DMS 273 (cell line): ENCODE results near the gene GLTP.
"Not testable (repeated sequence)": the region's sequence is repeated elsewhere in the genome, so short reads cannot be mapped to it uniquely, and the experiment has no call there.

Source experiments
- DNase-seq: peaks from one replicate; lab custom pipeline; 2025; ENCODE audit not compliant: unreplicated experiment; lab: John Stamatoyannopoulos, UW

GLTP gene

DNA sequence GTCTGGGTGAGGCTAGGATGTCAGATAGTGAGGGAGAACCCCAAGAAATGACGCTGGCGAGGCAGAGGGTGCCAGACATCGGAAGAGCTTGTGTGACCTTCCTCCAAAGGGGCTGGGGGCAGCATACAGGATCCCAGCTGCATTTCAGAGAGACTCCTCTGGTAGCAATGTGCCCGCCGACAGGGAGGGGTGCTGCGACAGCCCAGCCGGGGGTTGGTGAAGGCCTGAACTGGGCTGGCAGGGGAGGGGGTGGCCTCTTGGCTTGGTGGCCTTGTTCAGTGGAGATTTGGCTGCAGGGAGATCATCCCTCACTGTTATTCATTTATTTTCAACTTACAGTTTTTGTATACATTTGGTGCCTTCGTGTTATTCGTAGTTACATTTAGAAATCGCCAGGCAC is 25.0 kb upstream of the GLTP start:
- no peak for DNase-seq

DNA sequence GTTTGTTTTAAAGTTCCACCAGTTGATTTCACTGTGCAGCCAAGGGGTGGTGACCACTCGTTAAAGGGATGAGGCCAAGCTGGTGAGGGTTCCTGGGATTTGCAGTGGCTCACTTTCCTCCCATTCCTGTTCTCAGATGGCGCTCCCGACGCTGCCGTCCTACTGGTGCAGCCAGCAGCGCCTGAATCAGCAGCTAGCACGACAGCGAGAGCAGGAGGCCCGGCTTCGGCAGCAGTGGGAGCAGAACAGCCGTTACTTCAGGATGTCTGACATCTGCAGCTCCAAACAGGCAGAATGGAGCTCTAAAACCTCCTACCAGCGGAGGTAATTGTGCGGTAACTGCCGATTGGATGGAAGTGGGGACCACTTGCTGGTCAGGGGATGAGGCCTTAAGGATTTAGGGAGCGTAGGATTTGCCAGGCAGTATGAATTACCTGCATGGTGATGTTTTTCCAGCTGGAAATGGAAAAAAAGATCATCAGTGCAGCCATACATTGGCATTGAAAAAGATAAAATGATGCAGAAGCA is 22.6 kb upstream of the GLTP start:
- DNase-seq: no peak

DNA sequence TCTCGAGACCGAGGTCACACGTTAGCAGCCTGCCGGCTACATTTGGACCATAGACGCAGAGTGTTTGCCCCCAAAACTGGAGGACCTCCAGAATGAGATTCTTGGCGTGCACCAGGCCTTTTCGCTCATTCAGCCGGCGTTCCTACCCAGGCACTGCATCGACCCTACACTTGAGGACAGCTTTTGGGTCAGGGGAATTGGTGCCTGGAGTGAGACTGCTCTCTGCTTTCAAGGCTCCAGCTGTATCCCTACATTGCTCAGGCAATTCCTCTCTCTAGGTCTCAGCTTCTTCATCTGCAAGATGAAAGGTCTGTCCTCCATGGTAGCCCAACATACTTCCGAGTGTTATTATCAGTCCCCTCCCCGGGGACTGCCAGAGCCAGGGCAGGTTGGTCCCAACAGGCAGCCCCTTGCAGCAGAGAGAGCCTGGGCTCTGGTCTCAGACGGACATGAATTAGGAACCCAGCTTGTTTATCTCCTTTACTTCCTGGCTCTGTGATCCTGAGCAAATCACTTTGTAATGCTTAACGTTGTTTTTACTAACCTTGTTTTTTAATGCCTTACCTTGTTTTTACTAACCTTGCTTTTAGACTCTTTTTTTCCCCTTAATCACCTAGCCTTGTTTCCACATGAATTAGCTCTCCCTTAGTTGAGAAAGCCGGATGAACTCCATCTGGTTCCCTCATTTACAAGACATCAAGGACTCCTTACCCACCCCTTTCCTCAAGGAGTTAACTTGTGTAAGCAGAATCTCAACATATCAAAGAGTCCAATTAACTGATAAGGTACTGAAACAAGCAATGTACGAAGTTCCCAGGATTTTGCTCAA is 20.6 kb upstream of the GLTP start:
- DNase-seq: peak; percentile 30

DNA sequence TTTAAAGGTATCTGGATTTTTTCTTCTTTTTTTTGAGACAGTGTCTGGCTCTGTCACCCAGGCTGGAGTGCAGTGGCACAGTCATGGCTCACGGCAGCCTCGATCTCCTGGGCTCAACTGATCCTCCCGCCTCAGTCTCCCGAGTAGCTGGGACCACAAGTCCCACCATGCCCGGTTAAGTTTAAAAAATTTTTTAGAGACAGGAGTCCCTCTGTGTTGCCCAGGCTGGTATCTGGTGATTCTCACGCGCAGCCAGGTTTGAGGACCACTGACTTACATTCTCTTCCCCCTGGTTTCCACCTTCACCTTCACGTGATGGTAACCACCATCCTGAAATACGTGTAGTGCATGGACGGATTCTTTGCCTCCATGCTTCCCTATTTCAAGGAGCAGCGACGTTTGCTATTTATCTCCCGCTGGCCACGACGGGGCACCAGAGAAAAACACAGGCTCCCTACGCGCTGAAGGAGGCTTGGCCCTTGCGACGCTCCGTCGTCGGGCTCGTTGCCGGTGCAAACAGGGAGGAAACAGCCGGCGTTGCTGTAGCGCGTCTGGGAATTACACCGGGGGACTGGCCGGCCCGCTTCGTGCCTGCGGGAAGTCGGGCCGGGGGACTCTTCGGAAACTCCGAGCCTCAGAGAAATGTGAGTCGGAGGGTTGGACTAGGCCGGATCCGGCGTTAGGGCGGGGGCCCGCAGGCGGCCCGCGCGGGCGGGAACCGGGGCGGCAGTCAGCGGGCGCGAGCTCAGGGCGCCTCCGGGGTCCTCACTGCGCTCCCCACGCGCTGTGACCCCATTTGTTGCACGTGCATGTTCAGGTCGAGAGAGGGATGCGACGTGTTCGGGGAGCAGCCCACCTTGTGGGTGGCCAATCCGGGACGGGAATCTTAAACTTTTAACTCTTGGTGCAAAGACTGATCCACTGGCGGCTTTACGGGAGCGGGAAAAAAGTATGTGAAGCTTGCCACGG is 19.7 kb upstream of the GLTP start, which contains the start of gene TCHP:
Gene TCHP (plus strand): TSS at position 492 of the 969 bp plus-strand sequence. CDS start 2,753 bp downstream, outside the sequence.
- DNase-seq: peak; percentile 86

DNA sequence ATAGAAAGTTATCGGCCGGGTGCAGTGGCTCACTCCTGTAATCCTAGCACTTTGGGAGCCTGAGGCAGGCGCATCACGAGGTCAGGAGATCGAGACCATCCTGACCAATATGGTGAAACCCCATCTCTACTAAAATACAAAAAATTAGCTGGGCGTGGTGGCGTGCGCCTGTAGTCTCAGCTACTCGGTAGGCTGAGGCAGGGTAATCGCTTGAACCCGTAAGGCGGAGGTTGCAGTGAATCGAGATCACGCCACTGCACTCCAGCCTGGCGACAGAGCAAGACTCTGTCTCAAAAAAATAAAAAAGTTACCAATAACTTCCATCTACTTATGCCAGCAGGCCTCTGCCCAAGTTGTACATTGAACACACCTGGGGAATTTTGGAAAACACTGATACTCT is 19.0 kb upstream of the GLTP start:
- DNase-seq: not testable (repeated sequence)

DNA sequence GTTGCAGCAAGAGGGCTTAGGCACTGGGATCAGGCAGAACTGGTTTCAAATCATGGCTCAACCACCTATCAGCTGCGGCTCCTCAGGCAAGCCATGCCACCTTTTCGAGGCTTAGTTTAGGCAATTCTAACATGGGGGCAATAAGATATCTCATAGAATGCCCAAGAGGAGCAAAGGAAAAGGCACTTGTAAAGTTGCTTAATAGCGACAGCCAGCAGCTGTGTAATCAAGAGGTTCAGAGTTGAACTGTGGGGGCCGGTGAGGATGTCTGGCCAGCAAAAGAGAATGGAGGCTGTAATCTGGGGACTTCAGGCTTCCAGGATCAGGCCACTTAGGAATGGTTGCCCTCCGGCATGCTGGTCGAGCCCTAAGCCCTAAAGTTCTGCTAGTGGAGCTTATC is 16.7 kb upstream of the GLTP start:
- DNase-seq: no peak

DNA sequence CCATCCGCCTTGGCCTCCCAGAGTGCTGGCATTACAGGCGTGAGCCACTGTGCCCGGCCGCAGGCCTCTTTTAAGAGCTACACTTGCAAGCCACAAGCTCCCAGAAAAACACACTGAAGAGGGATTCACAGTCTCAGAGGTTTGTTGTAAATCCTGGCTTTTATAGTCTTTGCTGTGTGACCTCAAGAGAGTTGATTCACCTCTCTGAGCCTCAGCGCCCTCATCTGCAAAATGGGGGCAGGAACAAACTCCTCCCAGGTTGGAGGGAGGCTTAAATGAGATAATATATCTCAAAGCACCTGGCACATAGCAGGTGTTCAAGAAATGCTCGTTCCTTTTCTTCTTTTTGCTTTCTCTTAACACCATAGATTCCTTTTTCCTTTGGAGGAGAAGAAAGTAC is 15.8 kb upstream of the GLTP start:
- no peak for DNase-seq

DNA sequence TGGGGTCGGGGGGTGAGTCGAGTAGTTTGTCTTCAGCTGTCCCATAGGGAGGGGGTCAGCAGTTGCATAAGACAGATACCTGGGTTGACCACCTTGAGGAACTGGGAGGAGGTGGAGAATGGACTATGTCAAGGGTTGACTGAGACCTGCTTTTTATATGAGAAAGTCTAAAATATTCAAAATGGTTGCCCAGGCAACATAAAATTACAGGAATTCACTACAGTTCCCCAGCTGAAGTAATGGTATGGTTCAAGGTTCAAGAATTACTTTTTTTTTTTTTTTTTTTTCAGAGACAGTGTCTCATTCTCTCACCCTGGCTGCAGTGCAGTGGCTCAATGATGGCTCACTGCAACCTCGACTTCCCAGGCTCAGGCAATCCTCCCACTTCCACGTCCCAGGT is 14.6 kb upstream of the GLTP start:
- no peak for DNase-seq

DNA sequence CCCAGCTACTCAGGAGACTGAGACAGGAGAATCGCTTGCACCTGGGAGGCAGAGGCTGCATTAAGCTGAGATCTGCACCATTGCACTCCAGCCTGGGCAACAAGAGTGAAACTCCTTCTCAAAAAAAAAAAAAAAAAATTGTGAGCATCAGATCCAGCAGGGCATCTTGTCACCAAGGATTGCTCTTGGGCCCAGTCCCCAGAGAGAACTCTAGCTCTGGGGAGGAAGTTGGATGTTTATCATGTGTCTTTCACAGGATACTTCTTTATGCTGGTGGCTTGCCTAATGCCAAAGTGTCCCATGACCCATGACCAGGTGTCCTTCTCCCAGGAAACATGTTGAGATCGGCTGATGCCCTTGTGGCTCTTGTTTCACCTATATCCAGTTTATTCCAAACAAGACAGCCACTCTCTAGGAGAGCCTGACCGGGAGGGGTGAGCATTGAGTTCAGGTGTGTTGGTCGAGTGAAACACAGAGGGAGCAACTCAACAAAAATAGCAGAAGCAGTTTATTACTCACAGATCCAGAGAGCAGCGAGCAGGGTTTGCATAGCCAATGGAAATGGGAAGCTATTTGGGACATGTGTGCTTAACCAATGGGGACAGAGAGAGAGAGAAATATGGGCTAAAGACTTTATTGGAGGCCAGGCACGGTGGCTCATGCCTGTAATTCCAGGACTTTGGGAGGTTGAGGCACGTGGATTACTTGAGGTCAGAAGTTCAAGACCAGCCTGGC is 13.1 kb upstream of the GLTP start:
- DNase-seq: no peak

DNA sequence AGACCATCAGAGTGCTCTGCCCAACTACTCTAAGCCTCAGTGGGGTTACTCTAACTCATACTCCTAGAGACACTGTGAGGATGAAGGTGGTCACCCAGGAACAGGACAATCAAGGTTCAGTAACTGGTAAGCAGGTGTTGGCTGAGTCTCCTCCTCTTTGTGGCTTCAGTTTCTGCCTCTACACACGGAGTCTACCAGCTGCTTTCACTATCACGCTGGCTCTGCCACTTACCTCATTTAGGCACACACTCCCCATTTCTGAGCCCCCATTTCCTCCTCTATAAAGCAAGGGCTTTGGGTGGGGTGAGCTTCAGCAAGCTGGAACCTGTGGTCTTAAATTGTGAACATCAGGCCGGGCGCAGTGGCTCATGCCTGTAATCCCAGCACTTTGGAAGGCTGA is 12.4 kb upstream of the GLTP start:
- no peak for DNase-seq

DNA sequence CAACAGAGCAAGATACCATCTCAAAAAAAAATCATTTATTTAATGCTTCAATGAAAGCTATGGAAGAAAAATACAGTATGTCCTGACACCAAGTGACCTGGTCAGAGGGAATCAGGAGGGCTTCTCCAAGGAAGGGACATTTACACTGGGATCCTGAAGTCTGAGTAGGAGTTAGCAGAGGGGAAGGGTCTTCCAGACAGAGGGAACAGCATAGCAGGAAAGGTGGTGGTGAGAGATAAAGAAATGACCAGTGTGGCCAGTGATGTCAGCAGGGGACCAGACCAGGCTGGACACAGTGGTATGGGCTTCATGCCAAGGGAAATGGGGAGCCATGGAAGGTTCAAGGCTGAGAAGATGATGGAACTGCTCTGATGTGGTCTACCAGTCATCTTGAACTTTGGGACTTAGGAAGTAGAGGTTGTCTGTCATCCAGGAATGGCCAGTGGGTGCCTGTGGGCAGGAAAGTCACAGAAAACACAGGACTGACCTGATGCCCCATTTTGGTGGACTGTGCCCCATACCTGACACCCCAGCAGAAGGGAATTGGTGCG is 11.9 kb upstream of the GLTP start:
- no peak for DNase-seq

DNA sequence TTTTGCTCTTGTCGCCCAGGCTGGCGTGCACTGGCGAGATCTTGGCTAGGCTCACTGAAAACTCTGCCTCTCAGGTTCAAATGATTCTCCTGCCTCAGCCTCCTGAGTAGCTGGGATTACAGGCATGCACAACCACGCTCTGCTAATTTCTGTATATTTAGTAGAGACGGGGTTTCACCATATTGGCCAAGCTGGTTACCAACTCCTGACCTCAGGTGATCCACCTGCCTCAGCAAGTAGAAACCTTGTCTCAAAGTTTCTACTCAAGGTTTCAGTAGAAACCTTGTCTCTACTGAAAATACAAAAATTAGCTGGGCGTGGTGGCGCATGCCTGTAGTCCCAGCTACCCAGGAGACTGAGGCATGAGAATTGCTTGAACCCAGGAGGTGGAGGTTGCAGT is 11.4 kb upstream of the GLTP start:
- not testable (repeated sequence) for DNase-seq

DNA sequence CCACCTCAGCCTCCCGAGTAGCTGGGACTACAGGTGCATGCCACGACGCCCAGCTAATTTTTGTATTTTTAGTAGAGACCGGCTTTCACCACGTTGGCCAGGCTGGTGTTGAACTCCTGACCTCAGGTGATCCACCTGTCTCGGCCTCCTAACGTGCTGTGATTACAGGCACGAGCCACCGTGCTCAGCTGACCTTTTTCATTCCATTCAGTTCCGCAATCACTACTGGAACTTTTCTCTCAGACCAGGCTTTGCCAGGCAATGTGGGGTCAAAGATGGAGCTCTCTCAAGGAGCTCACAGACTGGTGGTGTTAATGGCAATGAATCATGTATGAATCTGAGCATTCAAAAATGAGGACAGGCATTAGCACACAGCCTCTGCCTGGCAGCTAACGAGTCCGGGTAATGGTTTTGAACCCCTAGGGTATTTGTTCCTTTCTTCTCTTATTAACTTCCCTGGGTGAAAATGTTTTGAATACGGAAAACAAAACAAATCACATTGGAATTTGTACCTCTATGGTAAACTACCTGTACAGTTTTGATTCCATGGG is 10.4 kb upstream of the GLTP start:
- DNase-seq: no peak

DNA sequence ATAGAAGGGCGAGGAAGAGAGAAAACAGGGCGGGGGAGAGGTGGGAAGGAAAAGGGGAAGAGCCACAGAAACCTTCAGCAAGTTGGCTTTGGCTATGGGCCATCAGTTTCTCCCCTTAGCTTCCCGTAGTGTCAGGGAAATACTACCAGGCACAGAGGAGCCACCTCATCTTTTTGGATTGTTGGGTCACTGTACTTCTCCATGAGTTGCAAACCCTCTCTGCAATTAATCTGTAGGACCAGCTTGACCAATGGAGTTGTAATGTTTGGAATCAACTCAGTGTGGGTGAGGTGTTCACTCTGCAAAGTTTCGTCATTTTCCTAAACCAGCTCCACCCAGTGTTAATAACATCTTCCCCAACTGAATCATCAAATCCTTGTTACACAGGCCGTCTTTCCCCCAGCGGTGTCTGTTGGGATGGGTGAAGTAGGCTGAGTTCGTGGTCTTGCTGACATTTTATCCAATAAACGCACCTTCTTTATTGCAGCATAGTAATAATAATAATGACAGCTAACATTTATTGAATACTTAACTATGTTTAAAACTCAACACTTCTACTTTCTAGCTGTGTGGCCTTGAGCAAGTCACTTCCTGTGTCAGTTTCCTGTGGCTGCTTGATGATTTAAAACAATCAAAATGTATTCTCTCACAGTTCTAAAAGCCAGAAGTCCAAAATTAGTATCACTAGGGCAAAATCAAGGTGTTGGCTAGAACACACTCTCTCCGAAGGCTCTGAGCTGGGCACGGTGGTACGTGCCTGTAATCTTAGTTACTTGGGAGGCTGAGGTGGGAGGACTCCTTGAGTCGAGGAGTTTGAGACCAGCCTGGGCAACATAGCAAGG is 8.1 kb upstream of the GLTP start:
- DNase-seq: no peak

DNA sequence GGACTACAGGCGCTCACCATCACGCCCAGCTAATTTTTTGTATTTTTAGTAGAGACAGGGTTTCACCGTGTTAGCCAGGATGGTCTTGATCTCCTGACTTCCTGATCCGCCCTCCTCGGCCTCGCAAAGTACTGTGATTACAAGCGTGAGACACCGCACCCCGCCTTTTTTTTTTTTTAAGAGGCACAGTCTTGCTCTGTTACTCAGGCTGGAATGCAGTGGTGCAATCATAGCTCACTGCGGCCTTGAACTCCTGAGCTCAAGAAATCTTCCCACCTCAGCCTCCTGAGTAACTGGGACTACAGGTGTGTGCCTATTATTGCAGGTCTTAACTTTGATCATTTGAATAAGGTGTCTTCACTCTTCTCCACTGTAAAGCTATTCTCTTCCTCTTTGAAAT is 5.3 kb upstream of the GLTP start:
- no peak for DNase-seq

DNA sequence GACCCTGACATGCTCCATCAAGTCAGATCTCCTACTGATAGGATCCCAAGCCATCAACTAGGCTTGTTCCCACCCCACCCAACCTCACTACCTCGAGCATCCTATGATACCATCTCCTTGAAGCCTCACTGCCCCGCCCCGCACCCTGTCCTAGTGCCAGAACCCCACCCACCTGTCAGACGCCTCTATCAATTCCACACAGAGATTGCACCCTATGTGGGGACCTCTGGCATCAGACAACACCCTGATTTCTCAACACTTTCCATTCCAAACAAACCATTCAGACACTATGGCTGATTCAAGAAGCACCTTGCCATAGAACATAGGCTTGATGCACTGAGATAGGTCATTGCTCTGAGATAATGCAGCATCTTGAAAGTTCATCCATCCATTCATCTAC is 3.1 kb upstream of the GLTP start:
- DNase-seq: no peak

DNA sequence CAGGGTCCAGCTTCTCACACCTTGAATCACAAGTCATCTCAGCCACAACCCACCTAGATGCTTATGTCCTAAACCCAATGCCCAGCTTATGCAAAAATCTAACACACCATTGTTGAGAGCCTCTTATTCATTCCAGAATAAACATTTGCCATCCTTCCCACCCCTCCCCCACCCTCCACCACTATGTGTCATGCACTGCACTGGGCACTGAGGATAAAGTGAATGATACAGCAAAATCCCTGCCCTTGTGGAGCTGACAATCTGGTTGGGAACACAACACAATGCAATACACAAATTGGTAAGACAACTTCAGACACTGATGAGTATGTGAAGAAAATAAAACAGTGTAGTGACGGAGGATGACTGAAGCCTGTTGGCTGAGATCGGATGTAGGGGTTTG is 1.4 kb upstream of the GLTP start:
- DNase-seq: no peak

DNA sequence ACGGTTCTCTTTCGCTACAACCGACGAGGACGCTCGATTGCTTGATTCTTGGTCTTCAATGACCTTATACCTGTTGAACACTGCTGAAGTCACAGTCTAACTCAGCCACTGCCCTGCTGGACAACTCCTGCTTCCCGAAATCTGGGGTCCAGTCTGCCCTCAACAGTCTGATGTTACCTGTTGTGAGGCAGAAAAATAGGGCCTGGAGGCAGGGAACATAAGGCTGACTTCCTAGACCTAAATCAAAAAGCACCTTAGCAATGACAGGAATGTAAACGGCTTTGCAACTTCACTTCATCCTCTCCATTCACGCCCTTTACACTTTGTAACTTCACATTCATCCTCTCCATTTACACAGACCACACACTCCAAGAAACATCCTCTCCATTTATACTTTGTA is 597 bp upstream of the GLTP start:
- no peak for DNase-seq

DNA sequence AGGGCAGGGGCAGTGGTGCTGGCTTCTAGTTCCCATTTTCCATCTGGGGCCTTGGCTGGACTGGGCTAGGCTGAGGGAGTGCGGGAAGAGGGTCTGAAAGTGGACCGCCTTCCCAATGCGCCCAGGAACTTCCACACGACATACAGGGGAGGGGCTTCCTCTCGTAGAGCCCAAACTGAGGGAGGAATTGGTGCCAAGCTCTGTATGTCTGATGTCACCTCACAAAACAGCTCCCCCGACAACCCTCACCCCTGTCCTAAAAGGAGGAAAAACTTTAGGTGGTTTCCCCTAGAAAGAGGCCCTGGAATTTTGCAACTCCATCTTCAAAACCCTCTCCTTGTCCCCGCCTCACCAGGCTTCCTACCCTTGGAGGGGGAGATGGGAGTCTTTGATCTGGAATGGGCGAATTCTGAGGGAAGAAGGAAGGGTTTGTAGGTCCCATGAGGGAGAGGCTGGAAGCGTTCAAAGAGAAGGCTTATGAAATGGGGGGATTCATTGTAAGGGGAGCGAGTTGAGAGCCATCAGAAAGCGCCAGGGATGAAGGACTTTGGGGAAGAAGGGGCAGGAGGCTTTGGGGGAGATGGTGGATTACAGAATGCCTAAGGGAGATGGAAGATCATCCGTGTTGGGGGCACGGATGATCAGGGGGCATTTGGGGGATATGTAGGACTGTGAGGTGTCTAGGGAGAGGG is 844 bp downstream of the GLTP start:
- DNase-seq: peak; percentile 38
